ENCODE results near the gene WDTC1. TPM values are rescaled to one million over a fixed set of nuclear protein-coding genes. Genes with fewer than 3 reads are reported as not detected.

WDTC1 gene
- total RNA-seq, 4 donors from 2014 or later, result 21.4 to 40.9 (median 27.9) TPM

- no peak for TF ChIP-seq CTCF (IDR thresholded peaks at IDR 0.05; ENCODE audit: low read depth)
Observed at GRCh38 chr1:27342778-27343638, 108.6 kb downstream of the WDTC1 start.

- no peak for TF ChIP-seq CTCF (IDR thresholded peaks at IDR 0.05; ENCODE audit: low read depth)
Observed at GRCh38 chr1:27343639-27344025, 109.2 kb downstream of the WDTC1 start.

GRCh38 chr1:27345272-27345671, 110.8 kb downstream of the WDTC1 start:
- TF ChIP-seq CTCF (IDR thresholded peaks at IDR 0.05; ENCODE audit: low read depth), result no peak

- TF ChIP-seq CTCF (IDR thresholded peaks at IDR 0.05; ENCODE audit: low read depth), result no peak
Observed at GRCh38 chr1:27346357-27346756, 111.9 kb downstream of the WDTC1 start.

GRCh38 chr1:27346991-27347624, 112.7 kb downstream of the WDTC1 start:
- no peak for TF ChIP-seq CTCF (IDR thresholded peaks at IDR 0.05; ENCODE audit: low read depth)

GRCh38 chr1:27348861-27349783, 114.7 kb downstream of the WDTC1 start:
- no peak for TF ChIP-seq CTCF (IDR thresholded peaks at IDR 0.05; ENCODE audit: low read depth)
